NCI-H1436 treated with DMSO at 0.1 percent for 48 hours (cell line): ENCODE results near the gene LRRC37A2.
"Not testable (repeated sequence)": the region's sequence is repeated elsewhere in the genome, so short reads cannot be mapped to it uniquely, and the experiment has no call there.

Source experiments
- DNase-seq: peaks from one replicate; lab custom pipeline; 2025; lab: John Stamatoyannopoulos, UW

Gene LRRC37A2

GRCh38 chr17:46598344-46598931 is 86.2 kb downstream of the LRRC37A2 start:
- DNase-seq, result not testable (repeated sequence)

- DNase-seq, result not testable (repeated sequence)
Measured at GRCh38 chr17:46600767-46601166, 88.5 kb downstream of the LRRC37A2 start.

DNA sequence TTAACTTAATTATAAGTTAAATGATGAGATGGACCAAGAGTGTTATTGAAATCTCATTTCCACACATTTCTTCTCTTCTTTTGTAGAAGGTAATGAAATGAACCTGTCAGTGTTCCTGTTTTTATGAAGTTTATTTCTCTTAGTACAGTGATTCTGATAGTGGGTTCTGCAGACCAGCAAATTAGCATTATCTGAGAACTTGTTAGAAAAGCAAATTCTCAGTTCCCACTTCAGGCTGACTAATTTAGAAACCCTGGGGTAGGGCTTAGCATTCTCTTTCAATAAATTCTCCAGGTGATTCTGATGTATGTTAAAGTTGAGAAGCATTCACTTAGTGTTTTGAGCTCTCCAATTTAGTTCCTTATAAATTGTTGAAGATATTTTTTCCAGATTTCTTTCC is 90.9 kb downstream of the LRRC37A2 start:
- DNase-seq, result not testable (repeated sequence)
